Heart left ventricle (tissue), 16 donors: Measurements from ENCODE around the gene MAP3K15. TPM values are rescaled to one million over a fixed set of nuclear protein-coding genes. Genes with fewer than 3 reads are reported as not detected.
A peak's percentile ranks its signal among the peaks of the same experiment; 100 is the strongest.

Experiments used
- ATAC-seq, 4 donors: fragments of 200-7000 bp; cut with Tn5 transposase; one replicate each; pipeline ENCODE4 v1.9.1; 2020 to 2022; ENCODE audit warnings: moderate library complexity in 4 of 4, mild to moderate bottlenecking in 3 of 4, moderate number of reproducible peaks in 1 of 4
- DNase-seq, 5 donors: peaks; one replicate each; pipeline ENCODE4 v3.0.0-alpha.2; 2020
- H3K27ac ChIP-seq, 12 donors: fragments of 200-600 bp; sonication (generic) in 4 of 12; one replicate each; pipeline versions ENCODE4 v1.5.0 to v1.8.0; 2016 to 2022; ENCODE audit warnings: mild to moderate bottlenecking in 2 of 12
- H3K27me3 ChIP-seq, 9 donors: fragments of 200-600 bp; sonication (generic) in 2 of 9; one replicate each; pipeline versions ENCODE4 v1.5.1 to v1.8.0; 2016 to 2022; ENCODE audit warnings: mild to moderate bottlenecking in 3 of 9
- H3K36me3 ChIP-seq, 9 donors: fragments of 200-600 bp; sonication (generic) in 2 of 9; one replicate each; pipeline versions ENCODE4 v1.5.0 to v1.8.0; 2018 to 2022; ENCODE audit warnings: mild to moderate bottlenecking in 2 of 9
- H3K4me1 ChIP-seq, 12 donors: fragments of 200-600 bp; sonication (generic) in 4 of 12; one replicate each; pipeline versions ENCODE4 v1.5.0 to v1.8.0; 2016 to 2022; ENCODE audit warnings: mild to moderate bottlenecking in 3 of 12
- H3K4me3 ChIP-seq, 12 donors: fragments of 200-600 bp; sonication (generic) in 4 of 12; one replicate each; pipeline versions ENCODE4 v1.5.0 to v1.8.0; 2017 to 2022; ENCODE audit warnings: mild to moderate bottlenecking in 9 of 12, moderate library complexity in 4 of 12
- H3K9me3 ChIP-seq, 12 donors: fragments of 200-600 bp; sonication (generic) in 4 of 12; one replicate each; pipeline versions ENCODE4 v1.5.0 to v1.8.0; 2016 to 2022; ENCODE audit warnings: mild to moderate bottlenecking in 1 of 12
- CTCF ChIP-seq, 12 donors: fragments of 200-600 bp; sonication (generic) in 4 of 12; IDR thresholded peaks; one replicate each; pipeline versions ENCODE4 v1.5.0 to v1.8.0; 2018 to 2022; ENCODE audit warnings: antibody characterized with exemption in 12 of 12, mild to moderate bottlenecking in 5 of 12
- POLR2A ChIP-seq, 2 donors: fragments of 450-650 bp; IDR thresholded peaks; one replicate each; pipeline ENCODE4 v1.6.1; 2017; ENCODE audit warnings: antibody characterized with exemption in 2 of 2, mild to moderate bottlenecking in 2 of 2, moderate library complexity in 2 of 2
- WGBS, 4 donors: extraction: QIAGEN DNeasy Blood & Tissue Kit in 2 of 4; methylation state at CpG; one replicate each; pipeline versions ENCODE4 v1.1.5 to v1.1.7; 2013 to 2018; 5-methylcytosine and 5-hydroxymethylcytosine counted together
- intact Hi-C, 10 donors: fragments of 100-400 bp; cut with DNase I; formaldehyde crosslinking; loops; one replicate each; pipeline versions ENCODE4 v1.11.1 to v1.14.2; 2022
- polyA plus RNA-seq, 2 donors: library from polyadenylated mRNA; stranded (reverse); fragments of 200-250 nt; gene quantifications; one replicate each; pipeline ENCODE4 v1.2.3, GENCODE V29; 2013
- total RNA-seq, 9 donors: library from RNA; depleted of rRNA in 2 of 9; stranded (reverse); fragments of >200 nt in 2 of 9; fragmentation: NEBNext Ultra II Directional in 3 of 9; extraction: Animal tissue kit (Norgen Biotek cat#: 25700) in 3 of 9; gene quantifications; one replicate each; pipeline versions ENCODE4 v1.1.0 to v1.2.4, GENCODE V29; 2016 to 2023
- donor health status: ischemic (EF 13 %, LVEDD 7.1; RV severe dilation, severe dysfunction).
- donor health status: healthy with polysubstance abuse.
- donor health status: DM: no; HTN: yes; CAD: no.
- donor health status: DM: no; HTN: no; CAD: no.
- donor health status: ischemic (EF 25% LVEDD 6.9; RV normal size, moderate dysfunction).
- donor health status: ischemic (EF 25% LVEDD 5.7; RV mildly dilated, moderate dysfunction).
- donor health status: healthy.
- donor health status: DM: yes; HTN: yes; CAD: no.
- donor health status: ischemic (EF 35%, LVEDD 5.7; RV mildly dilated, moderate dysfunction).
- donor health status: nonischemic (EF 11% LVEDD 7.7; RV severe dilation, severe dysfunction).
- donor health status: DM: yes; HTN: yes; CAD: no.
- donor health status: PGD.
- donor health status: ischemic (EF 29% LVEDD 5.4; RV normal size, mild dysfunction).
- donor health status: nonischemic (EF 23%, LVEDD 6.1; RV moderate dilation, normal function).

The MAP3K15 gene
- total and polyA plus RNA-seq, 11 donors: 0.09 to 0.15 (median 0.13) TPM; not detected in 7

GRCh38 chrX:19354625-19355024 is 160.7 kb downstream of the MAP3K15 start:
- ATAC-seq (peak in 1 of 4 donors; percentile 35), DNase-seq (no peak)
- TF ChIP-seq CTCF (IDR thresholded peaks at IDR 0.05) (no peak), POLR2A (IDR thresholded peaks at IDR 0.05) (no peak)
- H3K27ac ChIP-seq: no peak overlapping the region
- no peaks in the 10 kb centered on the region for H3K9me3 ChIP-seq
- H3K36me3 ChIP-seq: peaks cover 0 to 100% (median 92%) of the 10 kb centered on the region in 9 donors
- intact Hi-C loops: no loop called here
- no peaks in the 10 kb centered on the region for H3K27me3 ChIP-seq
- 84 to 89% (median 87%) methylated on average over 6 of the region's 6 CpGs for WGBS, 4 donors
- no peaks in the 10 kb centered on the region for H3K4me1 ChIP-seq
- no peak overlapping the region for H3K4me3 ChIP-seq

- intact Hi-C loops: no loop called here
- Histone ChIP-seq H3K4me1 (peaks cover 0 to 19% (median 2%) of the 10 kb centered on the region in 12 donors), H3K27ac (no peak overlapping the region), H3K36me3 (peaks cover 0 to 73% (median 56%) of the 10 kb centered on the region in 9 donors), H3K4me3 (no peak overlapping the region), H3K27me3 (peaks cover 0 to 3% (median 0%) of the 10 kb centered on the region in 9 donors), H3K9me3 (no peaks in the 10 kb centered on the region)
- 68 to 75% (median 70%) methylated on average over 8 of the region's 8 CpGs for WGBS, 4 donors
- no peak for ATAC-seq
- no peak for DNase-seq
- TF ChIP-seq POLR2A (IDR thresholded peaks at IDR 0.05) (no peak), CTCF (IDR thresholded peaks at IDR 0.05) (no peak)
Measured at GRCh38 chrX:19350941-19351384, 164.3 kb downstream of the MAP3K15 start.

GRCh38 chrX:19349264-19349663 is 166.0 kb downstream of the MAP3K15 start:
- Histone ChIP-seq H3K9me3 (no peaks in the 10 kb centered on the region), H3K27ac (no peak overlapping the region), H3K36me3 (peaks cover 0 to 56% (median 42%) of the 10 kb centered on the region in 9 donors), H3K27me3 (peaks cover 0 to 3% (median 0%) of the 10 kb centered on the region in 9 donors), H3K4me3 (no peak overlapping the region), H3K4me1 (peaks cover 0 to 33% (median 6%) of the 10 kb centered on the region in 12 donors)
- intact Hi-C loops: no loop called here
- no peak for TF ChIP-seq POLR2A (IDR thresholded peaks at IDR 0.05)
- ATAC-seq (no peak), DNase-seq (no peak)
- 70 to 73% (median 71%) methylated on average over 2 of the region's 2 CpGs for WGBS, 4 donors

GRCh38 chrX:19347916-19348315 is 167.4 kb downstream of the MAP3K15 start:
- WGBS, 4 donors: 59 to 70% (median 61%) methylated on average over 3 of the region's 3 CpGs
- intact Hi-C loops: no loop called here
- TF ChIP-seq POLR2A (IDR thresholded peaks at IDR 0.05) (no peak), CTCF (IDR thresholded peaks at IDR 0.05) (no peak)
- H3K27ac ChIP-seq: no peak overlapping the region
- no peak for DNase-seq
- ATAC-seq: no peak
- H3K36me3 ChIP-seq: peaks cover 0 to 42% (median 29%) of the 10 kb centered on the region in 9 donors
- H3K9me3 ChIP-seq: no peaks in the 10 kb centered on the region
- peaks cover 0 to 3% (median 0%) of the 10 kb centered on the region in 9 donors for H3K27me3 ChIP-seq
- H3K4me1 ChIP-seq: peaks cover 0 to 36% (median 8%) of the 10 kb centered on the region in 12 donors
- H3K4me3 ChIP-seq: no peak overlapping the region

- H3K36me3 ChIP-seq: peaks cover 0 to 10% (median under 1%) of the 10 kb centered on the region in 9 donors
- peaks cover 0 to 3% (median 0%) of the 10 kb centered on the region in 9 donors for H3K27me3 ChIP-seq
- no peak for ATAC-seq
- no peak for TF ChIP-seq POLR2A (IDR thresholded peaks at IDR 0.05)
- peak overlapping the region; percentile 41 to 96 (median 76) for H3K4me3 ChIP-seq
- H3K27ac ChIP-seq: peak overlapping the region in 11 of 12 donors; percentile 72 to 96 (median 90)
- DNase-seq: no peak
- intact Hi-C loops: no loop called here
- WGBS, 4 donors: 5 to 43% (median 21%) methylated on average over 10 of the region's 10 CpGs
- H3K9me3 ChIP-seq: no peaks in the 10 kb centered on the region
- peaks cover 0 to 38% (median 9%) of the 10 kb centered on the region in 12 donors for H3K4me1 ChIP-seq
Measured at GRCh38 chrX:19344661-19345060, 170.6 kb downstream of the MAP3K15 start.
